HEK293 (cell line): Measurements from ENCODE around the gene CDCA8.

ENCODE experiments used
- CTCF ChIA-PET: fragments of 350-600 bp; formaldehyde crosslinking; extraction: SDS; loops from one replicate; lab custom pipeline; 2021; ENCODE audit warnings: antibody characterized with exemption; lab: Yijun Ruan, JAX
- POLR2A ChIA-PET: fragments of 300-600 bp; formaldehyde crosslinking; extraction: SDS; loops from one replicate; lab custom pipeline; 2020; ENCODE audit warnings: antibody characterized with exemption, inconsistent platforms; lab: Yijun Ruan, JAX
- H3K27ac ChIP-seq: fragments of 200-500 bp; sonication (Bioruptor generic); 2 replicates; pipeline ENCODE4 v1.5.1; 2014; ENCODE audit warnings: low read depth, low read length, control low read depth, inconsistent platforms; ENCODE audit errors: extremely low read depth
- H3K36me3 ChIP-seq, 2 experiments: fragments of 200-500 bp in 1 of 2; sonication (Bioruptor generic) in 1 of 2; 1 replicate in 1 of 2; 2 replicates in 1 of 2; pipeline ENCODE4 v1.5.1; 2014 to 2017; ENCODE audit warnings: inconsistent platforms in 2 of 2, low read length in 2 of 2; ENCODE audit not compliant: control insufficient read depth in 2 of 2, insufficient read depth in 1 of 2
- H3K4me1 ChIP-seq: fragments of 200-500 bp; sonication (Bioruptor generic); 2 replicates; pipeline ENCODE4 v1.5.1; 2014; ENCODE audit warnings: mild to moderate bottlenecking, low read length, inconsistent platforms; ENCODE audit not compliant: control insufficient read depth, insufficient read depth
- H3K4me3 ChIP-seq: 2 replicates; pipeline ENCODE4 v1.5.1; 2011; ENCODE audit warnings: low read depth, mild to moderate bottlenecking, control low read depth, low read length, moderate library complexity
- H3K9me3 ChIP-seq: fragments of 200-500 bp; sonication (Bioruptor generic); 2 replicates; pipeline ENCODE4 v1.5.1; 2014; ENCODE audit warnings: low read depth, low read length, inconsistent platforms; ENCODE audit not compliant: control insufficient read depth, insufficient read depth
- ATF2 ChIP-seq: fragments of 450-650 bp; formaldehyde crosslinking; IDR thresholded peaks from 2 replicates; pipeline ENCODE4 v1.5.1; 2016; ENCODE audit warnings: missing biosample characterization, missing genetic modification characterization, low read depth
- EGR2 ChIP-seq: fragments of 450-650 bp; formaldehyde crosslinking; IDR thresholded peaks from 2 replicates; pipeline ENCODE4 v1.5.1; 2016; ENCODE audit warnings: low read depth, missing biosample characterization, missing genetic modification characterization
- MYNN ChIP-seq: fragments of 450-650 bp; formaldehyde crosslinking; IDR thresholded peaks from 2 replicates; pipeline ENCODE4 v1.5.1; 2016; ENCODE audit warnings: missing biosample characterization, missing genetic modification characterization, borderline replicate concordance
- PRDM2 ChIP-seq: fragments of 450-650 bp; formaldehyde crosslinking; IDR thresholded peaks from 2 replicates; pipeline ENCODE4 v1.5.1; 2016; ENCODE audit warnings: missing biosample characterization, missing genetic modification characterization, borderline replicate concordance
- REPIN1 ChIP-seq: fragments of 450-650 bp; formaldehyde crosslinking; IDR thresholded peaks from 2 replicates; pipeline ENCODE4 v1.5.1; 2017; ENCODE audit warnings: missing biosample characterization, missing genetic modification characterization, low read depth
- SP7 ChIP-seq: fragments of 450-650 bp; formaldehyde crosslinking; IDR thresholded peaks from 2 replicates; pipeline ENCODE4 v1.5.1; 2016; ENCODE audit warnings: missing biosample characterization, missing genetic modification characterization
- ZBTB20 ChIP-seq: fragments of 450-650 bp; formaldehyde crosslinking; IDR thresholded peaks from 2 replicates; pipeline ENCODE4 v1.5.1; 2016; ENCODE audit warnings: missing biosample characterization, missing genetic modification characterization
- ZNF146 ChIP-seq: fragments of 450-650 bp; formaldehyde crosslinking; IDR thresholded peaks from 2 replicates; pipeline ENCODE4 v1.5.1; 2016; ENCODE audit warnings: missing biosample characterization, missing genetic modification characterization
- ZNF175 ChIP-seq: fragments of 450-650 bp; formaldehyde crosslinking; IDR thresholded peaks from 2 replicates; pipeline ENCODE4 v1.5.1; 2016; ENCODE audit warnings: missing biosample characterization, missing genetic modification characterization
- ZNF221 ChIP-seq: fragments of 450-650 bp; formaldehyde crosslinking; IDR thresholded peaks from 2 replicates; pipeline ENCODE4 v1.5.1; 2017; ENCODE audit warnings: missing biosample characterization, missing genetic modification characterization, borderline replicate concordance
- ZNF274 ChIP-seq, 2 experiments: fragments of 200-500 bp in 1 of 2; fragments of 450-650 bp in 1 of 2; sonication (Bioruptor generic) in 1 of 2; formaldehyde crosslinking in 1 of 2; IDR thresholded peaks; 2 replicates each; pipeline versions ENCODE4 v1.5.1 to v1.6.1; 2014 to 2016; ENCODE audit warnings: borderline replicate concordance in 1 of 2, inconsistent platforms in 1 of 2, low read length in 1 of 2, missing biosample characterization in 1 of 2, missing genetic modification characterization in 1 of 2
- ZNF350 ChIP-seq: fragments of 450-650 bp; formaldehyde crosslinking; IDR thresholded peaks from 2 replicates; pipeline ENCODE4 v1.5.0; 2017; ENCODE audit warnings: missing biosample characterization, mild to moderate bottlenecking, missing genetic modification characterization
- ZNF416 ChIP-seq: fragments of 450-650 bp; formaldehyde crosslinking; IDR thresholded peaks from 2 replicates; pipeline ENCODE4 v1.5.1; 2016; ENCODE audit warnings: missing biosample characterization, missing genetic modification characterization
- ZNF48 ChIP-seq: fragments of 450-650 bp; formaldehyde crosslinking; IDR thresholded peaks from 2 replicates; pipeline ENCODE4 v1.5.1; 2016; ENCODE audit warnings: missing biosample characterization, missing genetic modification characterization
- ZNF510 ChIP-seq: fragments of 450-650 bp; formaldehyde crosslinking; IDR thresholded peaks from 2 replicates; pipeline ENCODE4 v1.5.1; 2018; ENCODE audit warnings: mild to moderate bottlenecking, missing genetic modification characterization, missing biosample characterization; ENCODE audit not compliant: insufficient replicate concordance
- ZNF513 ChIP-seq: fragments of 450-650 bp; IDR thresholded peaks from 2 replicates; pipeline ENCODE4 v1.5.1; 2018; ENCODE audit warnings: missing biosample characterization, missing genetic modification characterization
- ZNF549 ChIP-seq: fragments of 450-650 bp; IDR thresholded peaks from 2 replicates; pipeline ENCODE4 v1.5.1; 2018; ENCODE audit warnings: missing biosample characterization, missing genetic modification characterization, mild to moderate bottlenecking, inconsistent platforms, moderate library complexity
- ZNF580 ChIP-seq: fragments of 450-650 bp; formaldehyde crosslinking; IDR thresholded peaks from 2 replicates; pipeline ENCODE4 v1.5.1; 2016; ENCODE audit warnings: missing biosample characterization, missing genetic modification characterization
- ZNF624 ChIP-seq: fragments of 450-650 bp; formaldehyde crosslinking; IDR thresholded peaks from 2 replicates; pipeline ENCODE4 v1.5.1; 2017; ENCODE audit warnings: missing biosample characterization, missing genetic modification characterization
- ZNF654 ChIP-seq: fragments of 450-650 bp; formaldehyde crosslinking; IDR thresholded peaks from 2 replicates; pipeline ENCODE4 v1.5.1; 2016; ENCODE audit warnings: low read depth, missing biosample characterization, missing genetic modification characterization
- ZSCAN18 ChIP-seq: fragments of 450-650 bp; formaldehyde crosslinking; IDR thresholded peaks from 2 replicates; pipeline ENCODE4 v1.5.1; 2016; ENCODE audit warnings: missing biosample characterization, missing genetic modification characterization

CDCA8 gene

GRCh38 chr1:37704966-37705365 is 12.7 kb downstream of the CDCA8 start:
- TF ChIP-seq ZNF274 (IDR thresholded peaks at IDR 0.05; ENCODE audit: low read length) (no peak), ZNF274 (tag by site-specific recombination; IDR thresholded peaks at IDR 0.05; ENCODE audit: borderline replicate concordance) (no peak), ZNF624 (tag by site-specific recombination) (no peak), ZNF175 (tag by site-specific recombination) (no peak), ZNF416 (tag by site-specific recombination) (no peak), ZNF48 (tag by site-specific recombination) (no peak), ZNF350 (tag by site-specific recombination) (no peak), ZNF510 (tag by site-specific recombination) (no peak), REPIN1 (no peak), ZNF146 (tag by site-specific recombination) (no peak), ZNF549 (tag by site-specific recombination) (no peak), SP7 (tag by site-specific recombination) (no peak)
- H3K4me3 ChIP-seq, result no peak overlapping the region
- no peaks in the 10 kb centered on the region for H3K4me1 ChIP-seq
- CTCF ChIA-PET, result interaction anchor here (0.7 kb wide), 1 partner anchor 78 kb away, joined by 3 read pairs; no protein-coding TSS in a partner anchor
- H3K27ac ChIP-seq, result no peak overlapping the region
- POLR2A ChIA-PET, result interaction anchor here (0.6 kb wide), 1 partner anchor 10 kb away, joined by 4 read pairs; no protein-coding TSS in a partner anchor
- no peaks in the 10 kb centered on the region for H3K9me3 ChIP-seq
- H3K36me3 ChIP-seq, result peaks cover 67 to 95% of the 10 kb centered on the region in 2 experiments

- POLR2A ChIA-PET, result interaction anchor here (0.7 kb wide), 2 partner anchors 16 to 44 kb away, joined by 3 read pairs; no protein-coding TSS in a partner anchor
- no peaks in the 10 kb centered on the region for H3K9me3 ChIP-seq
- TF ChIP-seq EGR2 (tag by site-specific recombination) (peak; percentile 36; the same call in 1 of the 2 replicates), ZSCAN18 (no peak)
- H3K4me1 ChIP-seq, result no peaks in the 10 kb centered on the region
- H3K36me3 ChIP-seq, result peaks cover 67 to 95% of the 10 kb centered on the region in 2 experiments
- no peak overlapping the region for H3K27ac ChIP-seq
- CTCF ChIA-PET, result no interaction called here
- no peak overlapping the region for H3K4me3 ChIP-seq
These were observed 13.1 kb downstream of the CDCA8 start for GRCh38 chr1:37705399-37705798.

- Histone ChIP-seq H3K4me1 (no peaks in the 10 kb centered on the region), H3K36me3 (peaks cover 46 to 79% of the 10 kb centered on the region in 2 experiments), H3K4me3 (no peak overlapping the region), H3K9me3 (no peaks in the 10 kb centered on the region), H3K27ac (no peak overlapping the region)
- ChIA-PET CTCF (no interaction called here), POLR2A (no interaction called here)
- no peak for TF ChIP-seq ATF2 (tag by site-specific recombination)
- no peak for TF ChIP-seq PRDM2
- no peak for TF ChIP-seq MYNN (tag by site-specific recombination)
- TF ChIP-seq ZBTB20 (tag by site-specific recombination), result no peak
- TF ChIP-seq ZNF221 (tag by site-specific recombination), result no peak
- TF ChIP-seq ZNF513, result no peak
- TF ChIP-seq ZNF48 (tag by site-specific recombination), result no peak
- TF ChIP-seq ZNF580 (tag by site-specific recombination), result no peak
- no peak for TF ChIP-seq ZNF654 (tag by site-specific recombination)
These were observed 16.2 kb downstream of the CDCA8 start for GRCh38 chr1:37708471-37708870.
